DND-41 (cell line): Measurements from ENCODE around the gene PLK5.

Experiments used
- ATAC-seq: fragments of 200-7000 bp; cut with Tn5 transposase; 3 replicates; pipeline ENCODE4 v1.9.1; 2021; ENCODE audit warnings: low read depth; ENCODE audit not compliant: insufficient read depth
- DNase-seq: peaks from one replicate; pipeline ENCODE4 v3.0.0-alpha.2; 2020
- H2AFZ ChIP-seq: 2 replicates; pipeline ENCODE4 v1.6.0; 2012; ENCODE audit warnings: low read depth, low read length
- H3K27ac ChIP-seq: 2 replicates; pipeline ENCODE4 v1.5.1; 2012; ENCODE audit warnings: low read length, inconsistent platforms
- H3K27me3 ChIP-seq: fragments of 200-600 bp; sonication (generic); 2 replicates; pipeline ENCODE4 v1.6.0; 2012; ENCODE audit warnings: low read length, mild to moderate bottlenecking, inconsistent platforms; ENCODE audit not compliant: insufficient read depth, poor library complexity
- H3K36me3 ChIP-seq: 2 replicates; pipeline ENCODE4 v1.5.1; 2012; ENCODE audit warnings: low read length, inconsistent platforms; ENCODE audit not compliant: insufficient read depth
- H3K4me1 ChIP-seq: 2 replicates; pipeline ENCODE4 v1.5.1; 2012; ENCODE audit warnings: mild to moderate bottlenecking, low read length; ENCODE audit not compliant: insufficient read depth
- H3K4me2 ChIP-seq: 2 replicates; pipeline ENCODE4 v1.6.0; 2012; ENCODE audit warnings: mild to moderate bottlenecking, moderate library complexity, low read length, inconsistent platforms; ENCODE audit not compliant: insufficient read depth
- H3K4me3 ChIP-seq, 2 experiments: fragments of 200-600 bp in 1 of 2; shearing (Covaris generic) in 1 of 2; 2 replicates each; pipeline ENCODE4 v1.5.1; 2012 to 2016; ENCODE audit warnings: inconsistent platforms in 2 of 2, low read length in 2 of 2, mild to moderate bottlenecking in 2 of 2, low read depth in 1 of 2, moderate library complexity in 1 of 2
- H3K79me2 ChIP-seq: 2 replicates; pipeline ENCODE4 v1.6.0; 2012; ENCODE audit warnings: low read length, inconsistent platforms; ENCODE audit not compliant: insufficient read depth
- H3K9ac ChIP-seq: 2 replicates; pipeline ENCODE4 v1.6.0; 2012; ENCODE audit warnings: low read depth, mild to moderate bottlenecking, inconsistent platforms, low read length, moderate library complexity
- H3K9me3 ChIP-seq: 2 replicates; pipeline ENCODE4 v1.5.1; 2012; ENCODE audit warnings: low read length, moderate library complexity, mild to moderate bottlenecking, inconsistent platforms; ENCODE audit not compliant: insufficient read depth, severe bottlenecking
- H4K20me1 ChIP-seq: 2 replicates; pipeline ENCODE4 v1.6.0; 2012; ENCODE audit warnings: low read length; ENCODE audit not compliant: insufficient read depth
- CTCF ChIP-seq: IDR thresholded peaks from 2 replicates; pipeline ENCODE4 v1.5.1; 2012; ENCODE audit warnings: borderline replicate concordance, low read length, moderate library complexity, mild to moderate bottlenecking; ENCODE audit not compliant: poor library complexity, severe bottlenecking; ENCODE audit errors: extremely low read depth
- EZH2 ChIP-seq: IDR thresholded peaks from 3 replicates; pipeline ENCODE4 v1.6.1; 2012; ENCODE audit warnings: borderline replicate concordance, low read depth, mild to moderate bottlenecking, moderate library complexity, low read length, inconsistent platforms; ENCODE audit not compliant: severe bottlenecking

Gene PLK5

GRCh38 chr19:1524287-1524971 is 552 bp downstream of the PLK5 start:
- no peaks in the 10 kb centered on the region for H3K79me2 ChIP-seq
- no peak overlapping the region for H2AFZ ChIP-seq
- no peak overlapping the region for H3K27ac ChIP-seq
- no peaks in the 10 kb centered on the region for H3K36me3 ChIP-seq
- no peaks in the 10 kb centered on the region for H3K27me3 ChIP-seq
- no peaks in the 10 kb centered on the region for H3K4me1 ChIP-seq
- DNase-seq (no peak), ATAC-seq (no peak)
- no peak overlapping the region for H3K9ac ChIP-seq
- no peak overlapping the region for H3K4me3 ChIP-seq
- no peaks in the 10 kb centered on the region for H4K20me1 ChIP-seq
- no peak for TF ChIP-seq EZH2
- no peak for TF ChIP-seq CTCF
- H3K4me2 ChIP-seq = no peak overlapping the region
- no peaks in the 10 kb centered on the region for H3K9me3 ChIP-seq

GRCh38 chr19:1524972-1525325 is 1.1 kb downstream of the PLK5 start:
- Histone ChIP-seq H3K4me2 (no peak overlapping the region), H3K9me3 (no peaks in the 10 kb centered on the region), H4K20me1 (no peaks in the 10 kb centered on the region), H3K4me1 (no peaks in the 10 kb centered on the region), H3K27me3 (no peaks in the 10 kb centered on the region), H3K9ac (no peak overlapping the region), H3K4me3 (no peak overlapping the region), H2AFZ (no peak overlapping the region), H3K79me2 (no peaks in the 10 kb centered on the region), H3K36me3 (no peaks in the 10 kb centered on the region), H3K27ac (no peak overlapping the region)
- DNase-seq (no peak), ATAC-seq (no peak)
- TF ChIP-seq EZH2 (no peak), CTCF (no peak)

- ATAC-seq = no peak
- Histone ChIP-seq H3K9me3 (no peaks in the 10 kb centered on the region), H2AFZ (no peak overlapping the region), H3K36me3 (no peaks in the 10 kb centered on the region), H4K20me1 (no peaks in the 10 kb centered on the region), H3K27ac (no peak overlapping the region), H3K4me1 (no peaks in the 10 kb centered on the region), H3K4me2 (no peak overlapping the region), H3K9ac (no peak overlapping the region), H3K79me2 (no peaks in the 10 kb centered on the region), H3K27me3 (no peaks in the 10 kb centered on the region), H3K4me3 (no peak overlapping the region)
- no peak for DNase-seq
- no peak for TF ChIP-seq CTCF
- TF ChIP-seq EZH2 = no peak
Measured at GRCh38 chr19:1525343-1525742, 1.5 kb downstream of the PLK5 start.
